ENCODE data around the gene ZNF800.

ZNF800 gene

DNA sequence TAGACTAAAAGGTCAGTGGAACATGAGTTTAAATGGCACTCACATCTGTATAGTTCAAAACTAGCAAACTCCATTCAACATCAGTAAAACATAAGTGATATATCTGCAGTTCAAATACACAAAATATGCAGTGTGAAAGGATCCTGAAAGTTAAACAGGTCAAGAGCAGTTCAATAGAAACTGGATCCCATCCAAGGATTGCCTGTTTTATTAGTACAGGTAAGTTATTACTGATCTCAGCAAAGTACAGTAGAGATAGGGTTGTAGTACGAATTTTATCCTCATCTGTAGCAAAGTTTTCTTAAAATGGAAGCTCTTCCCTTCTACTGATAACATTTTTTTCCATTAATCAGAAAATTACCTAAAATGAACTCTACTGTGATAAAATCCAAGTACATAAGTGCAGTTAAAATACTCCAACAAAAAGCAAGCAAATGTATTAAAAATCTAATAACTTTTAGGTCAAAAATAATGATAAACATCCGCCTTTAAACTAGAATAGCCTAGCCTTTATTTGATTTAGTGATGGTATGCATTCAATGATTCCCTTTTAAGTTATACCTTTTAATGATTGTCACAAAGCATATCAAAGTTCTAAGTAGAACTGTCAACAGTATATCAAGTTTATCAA is 2.2 kb downstream of the ZNF800 start:
- no peak for DNase-seq (ENCODE audit: low read depth)

DNA sequence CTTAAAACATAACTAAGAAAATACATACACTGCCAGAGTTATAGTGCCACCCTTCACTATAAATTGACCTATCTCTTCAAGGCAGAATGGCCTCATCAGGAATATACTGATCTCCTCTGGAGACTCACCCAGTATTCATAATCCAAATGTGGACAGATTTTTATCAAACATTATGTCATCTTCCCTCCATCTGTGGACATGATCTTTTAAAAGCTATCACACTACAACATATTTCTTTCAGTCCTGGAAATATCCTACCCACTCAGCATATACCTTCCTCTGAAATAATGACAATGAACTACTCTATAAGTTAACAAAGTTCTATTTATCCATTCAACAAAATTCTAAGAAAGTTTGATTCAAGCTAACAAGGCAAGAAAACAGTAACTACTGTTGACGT is 3.2 kb downstream of the ZNF800 start:
- DNase-seq (ENCODE audit: low read depth): no peak

DNA sequence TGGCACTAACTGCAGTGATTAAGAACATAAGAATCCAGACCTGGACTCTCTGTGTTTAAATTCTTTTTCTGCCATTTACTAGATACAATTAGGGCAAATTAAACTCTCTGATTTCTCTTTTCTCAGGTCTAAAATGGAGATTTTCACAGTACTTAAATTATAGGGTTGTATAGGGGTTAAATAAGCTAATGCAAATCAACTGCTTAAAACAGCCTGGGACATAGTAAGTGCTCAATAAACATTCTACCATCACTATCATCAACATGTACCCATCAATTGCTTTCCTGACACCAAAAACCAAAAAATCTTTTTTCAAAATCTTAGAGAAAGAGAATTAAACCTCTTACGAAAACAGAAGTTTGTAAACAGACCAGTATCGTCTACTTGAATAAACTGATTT is 4.5 kb downstream of the ZNF800 start:
- no peak for DNase-seq (ENCODE audit: low read depth)

DNA sequence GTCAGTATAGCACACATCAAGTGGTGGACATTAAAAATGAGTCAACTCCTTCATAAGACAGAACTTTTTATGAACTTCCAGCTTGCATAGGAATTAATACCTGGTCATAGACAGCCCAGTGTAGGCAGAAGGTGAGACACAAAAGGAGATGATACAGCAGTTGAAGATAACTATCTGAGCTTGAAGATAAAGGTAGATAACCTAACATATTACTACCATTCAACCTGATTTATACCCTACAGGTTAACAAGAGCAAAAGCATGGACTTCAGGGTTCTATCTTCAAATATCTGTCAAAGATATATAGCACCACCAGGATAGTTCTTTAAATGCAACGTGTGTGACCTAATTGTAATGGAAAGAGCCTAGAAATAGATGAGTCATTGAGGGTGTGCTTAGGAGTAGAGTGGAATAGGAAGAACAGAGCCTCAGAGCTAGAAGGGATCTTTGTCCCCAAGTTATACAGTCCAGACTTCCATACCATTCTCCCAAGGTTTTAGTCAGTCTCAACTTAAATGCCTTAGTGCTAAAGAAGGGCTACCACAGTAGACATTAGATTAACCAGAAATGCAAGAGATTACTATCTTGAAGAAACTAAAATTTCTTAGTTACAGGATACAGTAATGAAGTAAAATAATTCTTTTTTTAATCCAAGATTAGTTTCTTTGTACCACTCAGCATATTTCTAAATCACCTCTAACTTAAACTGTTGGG is 9.2 kb downstream of the ZNF800 start:
- DNase-seq (ENCODE audit: low read depth): no peak

DNA sequence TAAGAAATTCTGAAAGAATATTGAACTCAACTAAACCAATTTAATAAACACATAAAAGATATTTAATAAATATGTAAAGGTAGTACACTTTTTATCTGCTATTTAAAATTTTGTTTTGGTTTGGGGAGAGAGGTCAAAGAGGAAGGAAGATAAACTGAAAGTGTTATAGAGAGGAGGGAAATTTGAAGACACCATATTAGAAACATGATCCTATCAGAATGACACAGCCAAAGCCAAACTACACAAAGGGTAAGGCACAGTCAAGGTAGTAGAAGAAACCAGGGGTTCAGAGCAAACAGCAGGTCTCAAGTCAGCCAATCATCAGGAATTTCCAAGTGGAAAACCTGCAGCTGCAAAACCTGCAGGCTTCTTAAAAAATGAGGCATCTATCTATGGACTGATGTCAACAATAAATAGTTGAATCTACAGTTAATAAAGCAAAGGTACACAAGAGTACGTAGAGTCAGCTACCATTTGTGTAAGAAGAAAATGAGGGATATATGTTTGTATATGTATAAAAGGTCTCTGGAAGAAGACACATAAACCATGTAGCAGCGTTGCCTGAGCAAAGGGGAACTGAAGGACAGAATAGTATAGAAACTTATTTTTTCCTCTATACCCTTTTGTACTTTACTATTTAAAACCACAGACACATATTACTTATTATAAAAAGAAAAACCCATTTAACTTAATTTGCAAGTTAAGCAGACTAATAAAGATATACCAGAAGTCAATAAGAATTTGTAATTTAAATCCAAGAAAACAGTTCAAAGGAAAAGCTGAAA is 10.0 kb downstream of the ZNF800 start:
- DNase-seq (ENCODE audit: low read depth): no peak

DNA sequence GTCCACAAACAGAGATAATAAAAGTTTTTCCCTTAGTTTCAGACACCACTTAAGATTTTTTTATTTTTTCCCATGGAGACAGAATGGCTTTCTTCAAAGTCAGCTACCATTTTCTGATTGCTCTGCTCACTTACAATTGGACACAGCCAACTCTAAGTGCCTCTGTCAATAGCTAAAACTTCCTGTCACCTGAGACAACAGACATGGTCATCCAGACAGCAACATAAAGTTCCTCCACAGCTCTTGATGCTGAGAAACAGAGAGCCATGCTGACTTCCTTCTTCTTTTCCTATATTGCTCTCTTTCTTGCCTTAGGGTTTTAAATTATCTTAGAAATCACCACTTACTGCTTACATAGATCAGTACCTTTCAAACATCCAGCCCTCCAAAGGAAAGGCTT is 12.0 kb downstream of the ZNF800 start:
- no peak for DNase-seq (ENCODE audit: low read depth)

DNA sequence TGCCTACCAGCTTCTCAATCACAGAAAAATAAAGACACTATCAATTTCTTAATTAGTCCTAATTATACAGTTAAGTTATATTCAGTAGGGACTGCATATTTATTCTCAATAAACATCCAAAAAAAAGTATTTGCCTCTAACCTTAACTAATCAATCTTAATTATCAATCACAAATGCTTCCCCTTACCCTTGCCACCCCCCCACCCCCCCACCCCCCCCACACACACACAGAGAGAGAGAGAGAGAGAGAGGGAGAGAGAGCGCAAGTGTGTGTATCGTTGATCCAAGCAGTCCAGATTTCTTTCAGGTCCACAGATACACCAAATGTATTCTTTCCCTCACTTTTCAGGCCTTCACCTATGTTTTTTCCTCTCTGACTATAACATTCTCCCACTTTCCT is 12.9 kb downstream of the ZNF800 start:
- DNase-seq (ENCODE audit: low read depth): no peak

DNA sequence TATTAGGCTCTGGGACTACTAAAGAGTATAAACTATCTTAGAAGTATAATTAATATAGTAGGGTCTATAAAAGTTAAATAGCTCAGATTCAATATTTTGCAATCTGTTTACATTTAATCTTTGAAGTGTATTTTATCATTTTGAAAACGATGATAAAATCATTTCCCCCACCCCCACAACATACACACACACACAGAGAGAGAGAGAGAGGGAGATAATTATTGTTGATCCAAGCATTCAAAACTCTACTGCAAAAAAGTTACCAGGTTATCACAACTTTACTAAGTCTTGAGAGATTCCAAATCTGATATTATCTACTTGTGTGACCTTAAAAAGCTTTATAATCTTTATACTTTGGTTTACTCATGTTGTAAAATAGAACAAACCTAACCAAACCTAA is 14.0 kb downstream of the ZNF800 start:
- DNase-seq (ENCODE audit: low read depth): no peak

DNA sequence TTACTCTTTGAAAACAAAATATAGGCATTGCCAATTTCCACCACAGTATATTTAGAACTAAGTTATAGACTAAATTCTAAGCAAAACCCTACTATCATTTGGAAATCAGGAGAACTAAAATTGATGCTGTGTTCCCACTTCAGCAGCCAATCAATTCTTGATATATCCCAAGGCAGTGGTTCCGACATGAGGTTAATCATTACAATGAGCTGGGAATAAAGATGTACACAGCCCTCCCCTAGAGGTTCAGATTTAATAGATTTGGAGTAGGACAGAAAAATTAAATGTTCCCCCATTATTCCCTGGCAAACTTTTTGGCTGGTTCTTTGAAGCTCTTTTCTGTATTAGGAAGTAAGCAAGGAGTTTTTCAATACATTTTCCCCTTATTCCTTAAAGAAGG is 15.1 kb downstream of the ZNF800 start:
- DNase-seq (ENCODE audit: low read depth): no peak

DNA sequence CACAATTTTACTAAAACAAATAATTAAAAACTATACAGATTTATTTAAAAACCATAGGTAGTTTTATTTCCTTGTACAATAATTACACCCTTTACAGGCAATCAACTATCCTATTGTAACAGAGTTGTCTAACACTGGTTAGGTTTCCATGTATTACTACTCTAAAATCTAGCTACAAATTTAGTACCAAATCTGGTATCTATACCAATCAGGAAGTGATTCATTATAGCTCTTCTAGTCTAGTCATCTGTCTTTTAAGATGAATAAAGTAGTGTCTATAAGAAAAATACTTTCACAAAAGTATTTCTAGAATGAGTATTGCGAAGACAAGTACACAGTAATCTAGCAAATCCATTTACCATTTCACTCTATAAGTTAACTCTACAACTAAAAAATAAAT is 16.9 kb downstream of the ZNF800 start:
- no peak for DNase-seq (ENCODE audit: low read depth)

DNA sequence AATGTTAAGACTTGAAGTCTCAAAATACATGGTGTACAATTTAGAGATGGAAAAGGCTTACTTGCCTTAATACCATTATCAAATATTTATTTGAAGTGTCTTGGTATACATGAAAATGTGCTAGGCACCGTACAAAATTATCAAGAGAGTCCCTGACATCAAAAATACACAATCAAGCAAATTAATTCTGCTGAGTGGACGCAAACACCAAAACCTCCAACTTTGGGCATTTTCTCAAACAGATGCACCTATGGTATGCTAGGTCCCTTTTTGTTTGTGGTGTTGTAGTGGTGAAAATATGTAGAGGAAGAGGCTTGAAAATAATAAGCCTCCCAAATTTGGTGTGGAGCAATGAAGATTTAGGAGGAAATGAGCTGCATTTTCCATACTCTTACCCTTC is 24.8 kb downstream of the ZNF800 start:
- DNase-seq (ENCODE audit: low read depth): no peak

DNA sequence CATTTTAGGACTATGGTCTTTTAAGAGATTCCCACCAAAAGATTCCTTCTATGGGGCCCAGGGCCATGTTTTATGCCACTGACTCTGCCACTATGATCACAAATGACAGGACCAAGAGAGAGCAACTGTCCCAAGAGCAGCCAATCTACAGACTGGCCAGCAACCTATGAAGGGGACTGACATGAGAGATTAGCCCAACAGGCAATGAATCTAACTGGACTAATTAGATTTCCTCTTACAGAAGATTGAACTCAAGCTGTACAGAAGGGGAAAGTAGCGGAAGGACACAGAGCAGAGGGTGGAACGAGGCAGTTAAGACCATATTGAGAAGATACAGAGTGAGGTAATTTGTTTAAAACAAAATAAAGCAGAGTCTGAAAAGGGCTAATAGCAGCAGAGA is 25.8 kb downstream of the ZNF800 start:
- no peak for DNase-seq (ENCODE audit: low read depth)

DNA sequence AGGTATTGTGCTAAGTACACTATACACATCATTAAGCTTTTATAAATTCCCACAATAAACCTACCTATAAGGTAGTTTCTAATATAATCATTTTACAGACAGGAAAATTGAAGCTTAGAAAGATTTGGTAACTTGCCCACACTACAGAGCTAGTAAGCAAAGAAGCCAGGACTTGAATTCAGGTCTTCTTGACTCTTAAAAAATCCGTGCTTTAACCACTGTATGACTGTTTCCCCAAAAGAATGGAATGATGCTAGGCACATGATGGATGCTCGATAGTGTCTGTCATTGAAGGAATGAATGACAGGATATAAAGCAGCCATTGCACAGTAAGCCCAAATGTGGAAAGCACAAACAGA is 26.6 kb downstream of the ZNF800 start:
- no peak for DNase-seq (ENCODE audit: low read depth)

DNA sequence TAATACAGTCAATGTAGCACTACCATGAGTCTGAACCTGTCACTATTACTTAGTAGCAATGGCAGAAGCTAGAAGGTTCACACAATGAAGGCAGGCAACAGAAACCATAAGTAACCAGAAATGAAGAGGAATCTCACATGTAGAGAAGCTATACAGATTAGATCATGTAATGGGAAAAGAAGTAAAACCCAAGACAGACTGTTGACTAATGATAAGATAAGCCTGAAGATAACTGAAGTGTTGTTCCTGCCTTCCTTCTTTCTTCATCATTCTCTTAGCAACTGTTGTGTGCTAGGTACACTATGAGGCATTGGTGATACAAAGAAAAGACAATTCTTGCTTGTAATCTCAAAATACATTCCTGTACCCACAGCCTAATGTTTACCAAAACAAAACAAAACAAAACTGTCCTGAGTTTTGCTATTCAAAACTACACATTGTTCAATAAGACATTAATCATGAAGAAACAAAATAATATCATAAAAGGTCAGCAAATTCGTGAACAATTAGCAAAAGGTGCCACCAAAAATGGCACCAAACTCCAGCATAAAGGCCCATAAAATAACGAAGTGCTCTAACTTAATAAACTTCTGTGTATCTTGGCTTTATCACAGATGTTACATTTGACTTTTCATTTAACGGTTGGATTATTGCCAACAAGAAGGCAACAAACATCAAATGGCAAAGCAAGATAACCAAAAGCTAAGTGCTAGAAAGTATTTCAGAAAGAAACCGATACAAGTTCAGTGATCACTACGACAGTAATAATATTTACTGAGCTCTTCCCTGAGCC is 27.1 kb downstream of the ZNF800 start:
- DNase-seq (ENCODE audit: low read depth): no peak

DNA sequence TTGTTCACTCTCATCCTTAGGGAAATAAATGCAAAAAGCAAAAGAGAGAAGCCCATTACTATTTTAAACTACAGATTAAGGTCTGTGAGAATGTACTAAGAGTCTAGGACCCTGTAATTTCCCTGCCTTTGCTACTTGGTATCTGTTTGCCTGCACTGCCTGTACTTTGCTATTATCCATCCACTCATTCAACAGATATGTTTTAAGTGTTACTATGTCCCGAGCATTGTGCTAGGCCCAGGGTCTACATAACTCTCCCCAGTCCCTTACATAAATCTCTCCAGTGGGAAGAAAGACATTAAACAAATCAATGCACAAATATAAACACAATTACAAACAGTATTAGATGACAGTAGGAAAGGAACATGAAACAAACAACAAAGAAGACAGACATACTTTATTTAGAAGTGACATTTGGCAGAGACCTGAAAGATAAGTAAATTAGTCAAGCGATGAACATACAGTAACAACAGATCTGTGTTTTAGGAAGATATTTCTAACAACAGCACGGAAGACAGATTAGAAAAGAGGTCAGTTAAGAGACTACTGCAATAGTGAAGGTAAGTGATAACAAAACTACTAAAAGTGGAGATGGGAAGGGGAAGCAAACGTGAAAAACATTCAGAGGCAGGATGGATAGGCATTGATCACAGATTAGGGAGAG is 30.0 kb downstream of the ZNF800 start:
- no peak for DNase-seq (ENCODE audit: low read depth)

DNA sequence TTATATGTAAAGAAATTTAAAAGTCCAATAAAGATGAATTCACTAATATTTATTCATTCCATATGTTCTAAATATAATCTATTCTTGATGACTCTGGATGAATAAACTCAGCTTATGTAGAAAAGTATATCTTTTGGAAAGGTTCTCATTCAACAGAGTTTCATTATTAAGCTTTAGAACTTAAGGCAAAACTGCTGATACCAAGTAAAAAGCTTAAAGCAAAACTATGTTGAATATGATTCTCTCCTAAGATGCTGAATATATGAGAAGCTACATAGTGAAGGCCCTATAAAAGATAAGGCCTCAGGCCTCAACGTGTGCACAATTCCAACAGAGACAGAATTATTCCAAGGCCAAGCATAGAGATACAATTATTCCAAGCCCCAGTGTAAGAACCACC is 30.8 kb downstream of the ZNF800 start:
- DNase-seq (ENCODE audit: low read depth): no peak

DNA sequence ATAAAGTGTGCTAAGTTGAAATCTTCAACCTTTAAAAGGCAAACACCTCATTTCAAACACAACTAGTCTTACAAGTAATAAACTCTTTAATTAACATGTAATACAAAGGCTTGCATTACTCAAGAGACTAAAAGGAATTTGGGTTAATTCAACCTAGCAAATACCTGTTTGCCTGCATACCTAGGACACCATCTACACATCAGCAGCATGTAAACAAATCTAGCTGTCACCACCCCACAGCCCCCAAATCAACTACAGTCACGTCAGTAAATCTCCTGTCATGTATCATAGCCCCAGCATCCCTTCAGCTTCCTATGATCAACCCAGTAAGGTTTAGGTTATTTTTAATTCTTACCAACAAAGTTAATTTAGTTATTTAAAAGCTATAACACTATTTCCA is 33.5 kb downstream of the ZNF800 start:
- no peak for DNase-seq (ENCODE audit: low read depth)

DNA sequence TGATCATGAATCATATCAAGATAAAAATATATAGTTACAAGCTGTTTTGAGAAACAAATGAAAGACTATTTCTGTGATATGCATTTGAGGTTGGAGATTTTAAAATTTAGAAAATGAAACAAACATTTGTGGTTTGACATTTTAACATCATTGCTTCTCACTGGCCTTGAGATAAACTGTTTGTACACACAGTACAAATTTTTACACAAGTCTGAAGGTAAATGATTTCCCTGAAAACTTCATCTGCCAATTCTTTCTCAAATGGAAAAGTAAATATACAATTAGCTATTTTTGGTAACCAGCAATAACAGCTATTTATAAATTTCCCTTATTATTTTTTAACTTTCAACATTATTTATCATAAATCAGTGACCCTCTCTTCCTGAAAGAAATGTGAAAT is 38.6 kb downstream of the ZNF800 start:
- no peak for DNase-seq (ENCODE audit: low read depth)

DNA sequence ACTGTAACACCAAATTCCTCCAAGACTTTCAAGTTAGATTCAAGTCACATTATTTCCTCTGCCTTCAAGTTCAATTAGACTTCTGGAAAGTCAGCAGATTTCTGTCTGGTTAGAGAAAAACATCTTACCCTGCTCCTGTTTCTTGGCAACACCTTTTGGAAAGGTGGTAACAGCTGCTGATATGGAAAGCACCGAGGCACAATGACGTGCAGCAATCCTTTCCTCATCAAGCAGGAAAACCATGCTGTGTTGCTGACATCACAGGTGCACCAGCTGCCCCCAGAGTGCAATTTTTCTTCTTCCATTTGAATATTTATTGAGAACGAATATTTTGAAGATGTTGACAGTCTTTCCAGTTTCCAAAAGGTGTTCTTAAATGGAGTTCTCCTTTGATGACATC is 41.9 kb downstream of the ZNF800 start:
- no peak for DNase-seq (ENCODE audit: low read depth)

DNA sequence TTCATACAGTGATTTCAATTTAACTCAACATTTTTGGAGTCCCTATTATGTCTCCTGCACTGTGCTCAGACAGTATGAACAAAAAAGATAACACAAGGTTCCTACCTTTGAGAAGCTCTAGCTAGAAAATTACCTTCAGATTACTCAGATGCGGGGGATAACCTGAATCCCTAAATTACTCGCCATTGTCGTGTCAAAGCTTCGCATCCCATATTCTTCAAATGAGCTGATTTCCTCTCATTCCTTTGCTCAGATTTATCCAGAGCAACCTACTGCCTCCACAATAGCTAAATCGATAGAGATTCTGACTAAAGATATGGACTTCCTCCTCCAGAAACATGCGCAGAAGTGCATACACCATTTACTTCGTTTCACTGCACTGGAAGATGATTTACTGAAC is 42.6 kb downstream of the ZNF800 start:
- no peak for DNase-seq (ENCODE audit: low read depth)

DNA sequence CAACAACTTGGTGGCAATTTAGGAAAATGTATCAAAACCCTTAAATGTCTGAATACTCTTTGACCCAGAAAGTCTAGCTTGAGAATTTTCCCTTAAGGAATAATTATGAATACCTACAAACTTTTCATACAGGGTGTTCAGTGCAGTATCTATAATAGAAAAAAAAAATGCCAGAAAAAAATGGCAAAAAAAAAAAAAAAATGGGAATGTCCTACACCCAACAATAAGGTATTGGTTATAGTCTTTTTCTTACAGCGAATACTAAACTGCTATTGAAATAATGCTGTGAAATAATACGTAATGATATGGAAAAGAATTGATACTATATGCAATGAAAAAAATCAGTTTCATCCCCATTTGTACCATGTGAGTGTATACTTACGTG is 44.3 kb downstream of the ZNF800 start:
- no peak for DNase-seq (ENCODE audit: low read depth)

DNA sequence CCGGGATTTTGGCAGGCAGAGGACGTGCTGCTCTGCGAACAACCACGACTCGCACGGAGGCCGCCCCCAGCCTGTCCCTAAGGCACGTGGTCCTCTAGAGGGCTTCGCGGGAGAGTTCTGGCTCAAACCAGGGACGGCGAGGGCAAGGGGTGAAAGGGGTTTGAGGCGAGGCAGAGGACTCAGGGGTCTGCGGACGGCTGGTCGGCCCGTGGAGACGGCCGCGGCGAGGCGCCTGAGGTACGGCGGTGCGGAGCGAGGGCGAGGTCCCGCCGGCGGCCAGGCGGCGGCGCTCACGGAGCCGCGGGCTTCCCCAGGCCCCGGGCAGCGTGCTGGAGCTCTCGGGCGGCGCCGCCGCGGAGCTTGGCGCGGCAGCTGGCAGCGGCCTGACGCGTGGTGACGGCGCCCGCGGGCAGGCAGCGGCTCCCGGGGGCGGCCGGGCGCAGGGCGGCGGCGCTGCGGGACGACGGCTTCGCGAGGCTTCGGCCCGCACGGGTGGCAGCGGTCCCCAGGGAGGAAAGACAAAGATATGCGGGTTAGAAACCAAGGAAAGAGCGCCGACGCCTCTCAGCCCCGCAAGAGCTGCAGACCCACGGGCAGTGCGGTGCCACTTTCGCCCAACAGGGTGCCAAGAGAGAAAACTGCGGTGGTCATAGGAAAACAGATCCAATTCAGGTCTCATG is 44.8 kb downstream of the ZNF800 start:
- peak; percentile 37 for DNase-seq (ENCODE audit: low read depth)
